IMR-90 (cell line): Measurements from ENCODE around the gene B4GALNT1. TPM values are rescaled to one million over a fixed set of nuclear protein-coding genes. Genes with fewer than 3 reads are reported as not detected.

Experiments
- ATAC-seq: fragments of 200-7000 bp; cut with Tn5 transposase; 2 replicates; pipeline ENCODE4 v1.9.1; 2020; ENCODE audit warnings: low read depth, mild to moderate bottlenecking, moderate library complexity
- BruUV-seq: library from RNA; stranded (reverse); fragments of 400-500 nt; replicated peaks from 2 replicates; lab custom pipeline; 2021; lab: Mats Ljungman, UMichigan
- CTCF ChIA-PET: fragments of 300-600 bp; formaldehyde crosslinking; extraction: SDS; loops from one replicate; lab custom pipeline; 2021; ENCODE audit warnings: antibody characterized with exemption; lab: Yijun Ruan, JAX
- POLR2A ChIA-PET: fragments of 300-600 bp; sonication (Branson Sonifier 250); formaldehyde crosslinking; loops from one replicate; lab custom pipeline; 2022; ENCODE audit warnings: antibody characterized with exemption; ENCODE audit not compliant: unreplicated experiment; lab: Charles Lee
- DNase-seq: peaks from one replicate; pipeline ENCODE4 v3.0.0; 2013
- H2AFZ ChIP-seq: replicated peaks from 2 replicates; pipeline ENCODE3; 2013; ENCODE audit warnings: low read length, mild to moderate bottlenecking; ENCODE audit not compliant: poor library complexity
- H2AK5ac ChIP-seq: 2 replicates; pipeline ENCODE4 v1.6.1; 2013; ENCODE audit warnings: low read depth, low read length, inconsistent platforms
- H2AK9ac ChIP-seq: replicated peaks from 2 replicates; pipeline ENCODE3; 2013; ENCODE audit warnings: mild to moderate bottlenecking, low read depth, low read length, moderate library complexity; ENCODE audit not compliant: poor library complexity
- H2BK120ac ChIP-seq: 2 replicates; pipeline ENCODE4 v1.6.1; 2013; ENCODE audit warnings: low read depth, low read length, inconsistent platforms
- H2BK15ac ChIP-seq: 3 replicates; pipeline ENCODE4 v1.6.1; 2013; ENCODE audit warnings: low read depth, low read length, inconsistent platforms
- H2BK20ac ChIP-seq: 2 replicates; pipeline ENCODE4 v1.6.1; 2013; ENCODE audit warnings: low read depth, mild to moderate bottlenecking, inconsistent platforms, low read length, moderate library complexity
- H2BK5ac ChIP-seq: 2 replicates; pipeline ENCODE4 v1.6.1; 2013; ENCODE audit warnings: mild to moderate bottlenecking, low read depth, low read length, inconsistent platforms; ENCODE audit not compliant: poor library complexity, severe bottlenecking
- H3K14ac ChIP-seq: replicated peaks from 2 replicates; pipeline ENCODE4 v1.6.1; 2013; ENCODE audit warnings: low read depth, low read length, inconsistent platforms
- H3K18ac ChIP-seq: 2 replicates; pipeline ENCODE4 v1.6.1; 2013; ENCODE audit warnings: low read depth, low read length, control low read depth
- H3K23ac ChIP-seq: 2 replicates; pipeline ENCODE4 v1.6.1; 2013; ENCODE audit warnings: low read depth, low read length, inconsistent platforms
- H3K27ac ChIP-seq: 2 replicates; pipeline ENCODE4 v1.5.1; 2013; ENCODE audit warnings: mild to moderate bottlenecking, control low read depth, low read length; ENCODE audit not compliant: insufficient read depth
- H3K27me3 ChIP-seq: 2 replicates; pipeline ENCODE4 v1.6.1; 2013; ENCODE audit warnings: low read length; ENCODE audit not compliant: control insufficient read depth, insufficient read depth
- H3K36me3 ChIP-seq: 2 replicates; pipeline ENCODE4 v1.6.1; 2013; ENCODE audit warnings: low read length, mixed read lengths; ENCODE audit not compliant: control insufficient read depth, insufficient read depth
- H3K4ac ChIP-seq: 2 replicates; pipeline ENCODE4 v1.6.1; 2013; ENCODE audit warnings: low read depth, low read length, inconsistent platforms
- H3K4me1 ChIP-seq: 2 replicates; pipeline ENCODE4 v1.6.1; 2013; ENCODE audit warnings: low read length, mixed read lengths; ENCODE audit not compliant: control insufficient read depth, insufficient read depth
- H3K4me2 ChIP-seq: 2 replicates; pipeline ENCODE4 v1.6.1; 2013; ENCODE audit warnings: low read depth, mild to moderate bottlenecking, control low read depth, low read length, moderate library complexity
- H3K4me3 ChIP-seq: 2 replicates; pipeline ENCODE4 v1.5.1; 2013; ENCODE audit warnings: low read depth, mild to moderate bottlenecking, control low read depth, low read length, moderate library complexity; ENCODE audit not compliant: insufficient read depth
- H3K56ac ChIP-seq: 2 replicates; pipeline ENCODE4 v1.6.1; 2013; ENCODE audit warnings: low read length, inconsistent platforms; ENCODE audit not compliant: insufficient read depth; ENCODE audit errors: extremely low read depth
- H3K79me1 ChIP-seq, 2 experiments: 2 replicates each; pipeline ENCODE4 v1.6.1; 2013; ENCODE audit warnings: low read length in 2 of 2, inconsistent platforms in 1 of 2, low read depth in 1 of 2
- H3K9ac ChIP-seq: 2 replicates; pipeline ENCODE4 v1.6.1; 2013; ENCODE audit warnings: low read depth, low read length, control low read depth
- H3K9me1 ChIP-seq: 2 replicates; pipeline ENCODE4 v1.6.1; 2013; ENCODE audit warnings: low read length, inconsistent platforms; ENCODE audit not compliant: insufficient read depth
- H3K9me3 ChIP-seq: 2 replicates; pipeline ENCODE4 v1.6.1; 2013; ENCODE audit warnings: low read length; ENCODE audit not compliant: control insufficient read depth, insufficient read depth
- H4K20me1 ChIP-seq: 2 replicates; pipeline ENCODE4 v1.6.1; 2013; ENCODE audit warnings: low read length, inconsistent platforms; ENCODE audit not compliant: insufficient read depth
- H4K5ac ChIP-seq: 2 replicates; pipeline ENCODE4 v1.6.1; 2013; ENCODE audit warnings: mild to moderate bottlenecking, low read depth, low read length, control low read depth
- H4K8ac ChIP-seq, 2 experiments: 2 replicates each; pipeline ENCODE4 v1.6.1; 2013; ENCODE audit warnings: low read depth in 2 of 2, low read length in 2 of 2, control low read depth in 1 of 2, inconsistent platforms in 1 of 2
- H4K91ac ChIP-seq: 2 replicates; pipeline ENCODE4 v1.6.1; 2013; ENCODE audit warnings: low read depth, low read length, inconsistent platforms; ENCODE audit not compliant: insufficient read depth
- CHD1 ChIP-seq: IDR thresholded peaks from 2 replicates; pipeline ENCODE4 v1.6.1; 2012; ENCODE audit warnings: low read depth, low read length, improper control_type of control experiment
- MAZ ChIP-seq: IDR thresholded peaks from 2 replicates; pipeline ENCODE4 v1.6.1; 2012; ENCODE audit warnings: low read depth, mild to moderate bottlenecking, low read length, improper control_type of control experiment, moderate library complexity, borderline replicate concordance
- RAD21 ChIP-seq: IDR thresholded peaks from 2 replicates; pipeline ENCODE4 v1.6.1; 2012; ENCODE audit warnings: low read length, improper control_type of control experiment
- RFX5 ChIP-seq: IDR thresholded peaks from 2 replicates; pipeline ENCODE4 v1.8.0; 2012; ENCODE audit warnings: low read depth, mild to moderate bottlenecking, low read length, moderate library complexity
- WGBS, 2 experiments: methylation state at CpG; one replicate each; pipeline versions ENCODE4 v1.1.5 to v1.1.7; 2013; ENCODE audit warnings: missing lambda C conversion rate in 2 of 2; ENCODE audit not compliant: insufficient read length in 1 of 2; ENCODE audit errors: extremely low coverage in 2 of 2; 5-methylcytosine and 5-hydroxymethylcytosine counted together
- dilution Hi-C: fragments of 300-500 bp; cut with HindIII; formaldehyde crosslinking; loops from one replicate; pipeline ENCODE4 v1.14.3; 2018; ENCODE audit warnings: low sequenced_read_pairs; ENCODE audit not compliant: unreplicated experiment
- in situ Hi-C: fragments of 300-500 bp; cut with MboI; formaldehyde crosslinking; loops from 3 replicates; pipeline ENCODE4 v1.14.3; 2019; ENCODE audit warnings: low sequenced_read_pairs, inconsistent platforms, mixed read lengths
- intact Hi-C: fragments of 100-400 bp; cut with micrococcal nuclease; formaldehyde crosslinking; loops from 2 replicates; pipeline ENCODE4 v1.10.0; 2022
- polyA plus RNA-seq, 3 experiments: library from polyadenylated mRNA; depleted of rRNA; stranded (reverse); fragments of >200 nt; gene quantifications; 2 replicates each; pipeline ENCODE4 v1.2.3, GENCODE V29; 2012; ENCODE audit warnings: low replicate concordance in 1 of 3
- total RNA-seq: library from RNA; depleted of rRNA; stranded (reverse); fragments of >200 nt; gene quantifications from 2 replicates; pipeline ENCODE4 v1.2.3, GENCODE V29; 2012
- TF ChIP-seq, protein P1 (sequence below): fragments of 150-350 bp; IDR thresholded peaks from 2 replicates; pipeline ENCODE4 v1.6.1; 2016; ENCODE audit warnings: low read depth, mild to moderate bottlenecking, low read length, moderate library complexity, borderline replicate concordance

The B4GALNT1 gene
- total and polyA plus RNA-seq, 2 of the 4 experiments (the other 2 are of a cell fraction) = 0.18 to 0.62 TPM

GRCh38 chr12:57607958-57608663, 24.9 kb downstream of the B4GALNT1 start:
- intact Hi-C loops (no loop called here), in situ Hi-C loops (no loop called here), dilution Hi-C loops (no loop called here)
- Histone ChIP-seq H3K36me3 (peaks cover 5% of the 10 kb centered on the region; the same call in 1 of the 2 replicates), H2BK5ac (no peak overlapping the region), H3K27me3 (no peaks in the 10 kb centered on the region), H3K56ac (no peak overlapping the region), H3K27ac (no peak overlapping the region), H3K9ac (no peak overlapping the region), H2BK120ac (no peak overlapping the region), H4K5ac (no peak overlapping the region), H2AFZ (no peak overlapping the region), H3K23ac (no peak overlapping the region), H3K4me1 (peaks cover 15% of the 10 kb centered on the region), H4K91ac (no peak overlapping the region), H3K79me1 (peaks cover 9 to 32% of the 10 kb centered on the region in 2 experiments), H3K18ac (no peak overlapping the region), H3K4ac (no peak overlapping the region), H4K8ac (no peak overlapping the region), H2AK5ac (no peak overlapping the region), H4K20me1 (no peaks in the 10 kb centered on the region), H3K14ac (no peak overlapping the region), H3K4me3 (no peak overlapping the region), H3K9me1 (peaks cover 21% of the 10 kb centered on the region; the same call in 1 of the 2 replicates), H2BK20ac (no peak overlapping the region), H2AK9ac (no peak overlapping the region), H3K9me3 (no peaks in the 10 kb centered on the region), H3K4me2 (no peak overlapping the region), H2BK15ac (no peak overlapping the region)
- ChIA-PET CTCF (no interaction called here), POLR2A (no interaction called here)
- BruUV-seq = no TSS peak
- 86% methylated on average over 9 of the region's 12 CpGs; no CpG with 5 or more reads in 1 of the 2 experiments for WGBS, 2 experiments
- DNase-seq (no peak), ATAC-seq (no peak)
- TF ChIP-seq RAD21 (no peak), RFX5 (no peak), MAZ (no peak), CHD1 (no peak)
- TF ChIP-seq, protein P1, sequence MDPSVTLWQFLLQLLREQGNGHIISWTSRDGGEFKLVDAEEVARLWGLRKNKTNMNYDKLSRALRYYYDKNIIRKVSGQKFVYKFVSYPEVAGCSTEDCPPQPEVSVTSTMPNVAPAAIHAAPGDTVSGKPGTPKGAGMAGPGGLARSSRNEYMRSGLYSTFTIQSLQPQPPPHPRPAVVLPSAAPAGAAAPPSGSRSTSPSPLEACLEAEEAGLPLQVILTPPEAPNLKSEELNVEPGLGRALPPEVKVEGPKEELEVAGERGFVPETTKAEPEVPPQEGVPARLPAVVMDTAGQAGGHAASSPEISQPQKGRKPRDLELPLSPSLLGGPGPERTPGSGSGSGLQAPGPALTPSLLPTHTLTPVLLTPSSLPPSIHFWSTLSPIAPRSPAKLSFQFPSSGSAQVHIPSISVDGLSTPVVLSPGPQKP = no peak
